MCF 10A (cell line): ENCODE data around the gene SIRT5. TPM values are rescaled to one million over a fixed set of nuclear protein-coding genes. Genes with fewer than 3 reads are reported as not detected.

Experiments used
- BruUV-seq: library from RNA; stranded (reverse); fragments of 400-500 nt; replicated peaks from 2 replicates; lab custom pipeline; 2021; lab: Mats Ljungman, UMichigan
- CTCF ChIA-PET: fragments of 300-600 bp; sonication (Branson Sonifier 250); formaldehyde crosslinking; extraction: SDS; loops from one replicate; lab custom pipeline; 2021; ENCODE audit warnings: antibody characterized with exemption, inconsistent platforms; lab: Yijun Ruan, JAX
- POLR2A ChIA-PET: fragments of 300-600, 350-650 bp; sonication (Branson Sonifier 250); formaldehyde crosslinking; extraction: SDS; loops from one replicate; lab custom pipeline; 2020; ENCODE audit warnings: antibody characterized with exemption, inconsistent platforms; lab: Yijun Ruan, JAX
- DNase-seq: peaks from one replicate; pipeline ENCODE4 v3.0.0-alpha.2; 2018; ENCODE audit not compliant: unreplicated experiment
- H3K27ac Mint-ChIP-seq: one replicate; pipeline ENCODE4 v1.8.0; 2022; ENCODE audit warnings: mild to moderate bottlenecking, low read depth, mixed read lengths; ENCODE audit not compliant: unreplicated experiment
- H3K27me3 Mint-ChIP-seq: one replicate; pipeline ENCODE4 v1.8.0; 2022; ENCODE audit warnings: mixed read lengths; ENCODE audit not compliant: insufficient read depth, unreplicated experiment
- H3K36me3 Mint-ChIP-seq: one replicate; pipeline ENCODE4 v1.8.0; 2022; ENCODE audit warnings: mild to moderate bottlenecking, moderate library complexity, mixed read lengths; ENCODE audit not compliant: insufficient read depth, unreplicated experiment
- H3K4me1 Mint-ChIP-seq: one replicate; pipeline ENCODE4 v1.8.0; 2022; ENCODE audit warnings: mixed read lengths; ENCODE audit not compliant: insufficient read depth, unreplicated experiment
- H3K4me3 Mint-ChIP-seq: one replicate; pipeline ENCODE4 v1.8.0; 2022; ENCODE audit warnings: mild to moderate bottlenecking, moderate library complexity, mixed read lengths; ENCODE audit not compliant: unreplicated experiment
- H3K9me3 Mint-ChIP-seq: one replicate; pipeline ENCODE4 v1.8.0; 2022; ENCODE audit warnings: mixed read lengths; ENCODE audit not compliant: unreplicated experiment
- CTCF ChIP-seq: fragments of 200-600 bp; IDR thresholded peaks from one replicate; pipeline ENCODE4 v1.8.0; 2022; ENCODE audit warnings: antibody characterized with exemption, mild to moderate bottlenecking; ENCODE audit not compliant: unreplicated experiment
- intact Hi-C: fragments of 100-400 bp; cut with micrococcal nuclease; formaldehyde crosslinking; loops from 2 replicates; pipeline ENCODE4 v1.14.1; 2022
- total RNA-seq: library from RNA; stranded (reverse); gene quantifications from 2 replicates; pipeline ENCODE4 v1.2.3, GENCODE V29; 2022

SIRT5 gene
- total RNA-seq, 1 experiment from 2014 or later: 12.8 TPM

GRCh38 chr6:13550656-13551055 lies 23.7 kb upstream of the SIRT5 start:
- Mint-ChIP-seq H3K4me3 (no peak overlapping the region), H3K4me1 (no peaks in the 10 kb centered on the region), H3K9me3 (no peaks in the 10 kb centered on the region), H3K27me3 (no peaks in the 10 kb centered on the region), H3K36me3 (no peaks in the 10 kb centered on the region), H3K27ac (no peak overlapping the region)
- ChIA-PET POLR2A (no interaction called here), CTCF (interaction anchor here (0.7 kb wide), 1 partner anchor 261 kb away, joined by 3 read pairs; no protein-coding TSS in a partner anchor)
- no TSS peak for BruUV-seq
- intact Hi-C loops: no loop called here
- no peak for TF ChIP-seq CTCF
- DNase-seq: no peak

GRCh38 chr6:13553646-13554045 lies 20.8 kb upstream of the SIRT5 start:
- Mint-ChIP-seq H3K27ac (no peak overlapping the region), H3K9me3 (no peaks in the 10 kb centered on the region), H3K36me3 (no peaks in the 10 kb centered on the region), H3K4me1 (no peaks in the 10 kb centered on the region), H3K27me3 (no peaks in the 10 kb centered on the region), H3K4me3 (no peak overlapping the region)
- DNase-seq: no peak
- no TSS peak for BruUV-seq
- POLR2A ChIA-PET: no interaction called here
- no peak for TF ChIP-seq CTCF
- CTCF ChIA-PET: interaction anchor here (0.6 to 1.3 kb wide), 2 partner anchors 16 to 578 kb away, joined by 3 read pairs; no protein-coding TSS in a partner anchor
- intact Hi-C loops: no loop called here

GRCh38 chr6:13554929-13555333 lies 19.5 kb upstream of the SIRT5 start:
- DNase-seq: no peak
- CTCF ChIA-PET: interaction anchor here (0.6 kb wide), 1 partner anchor 28 kb away, joined by 4 read pairs; no protein-coding TSS in a partner anchor
- BruUV-seq: no TSS peak
- Mint-ChIP-seq H3K27ac (no peak overlapping the region), H3K4me3 (no peak overlapping the region), H3K9me3 (no peaks in the 10 kb centered on the region), H3K36me3 (no peaks in the 10 kb centered on the region), H3K4me1 (no peaks in the 10 kb centered on the region), H3K27me3 (no peaks in the 10 kb centered on the region)
- intact Hi-C loops: no loop called here
- TF ChIP-seq CTCF: no peak
- POLR2A ChIA-PET: no interaction called here

GRCh38 chr6:13557841-13558240 lies 16.6 kb upstream of the SIRT5 start:
- ChIA-PET CTCF (interaction anchor here (1.2 to 2.7 kb wide), 2 partner anchors 17 to 666 kb away, joined by 3 to 13 read pairs; partner anchors contain the start of gene SIRT5), POLR2A (no interaction called here)
- no peak for TF ChIP-seq CTCF
- intact Hi-C loops: no loop called here
- Mint-ChIP-seq H3K36me3 (no peaks in the 10 kb centered on the region), H3K27ac (no peak overlapping the region), H3K27me3 (no peaks in the 10 kb centered on the region), H3K4me3 (no peak overlapping the region), H3K4me1 (no peaks in the 10 kb centered on the region), H3K9me3 (no peaks in the 10 kb centered on the region)
- BruUV-seq: no TSS peak
- DNase-seq: no peak
